Measurements from ENCODE around the gene SLC8A3.
"Not testable (repeated sequence)": the region's sequence is repeated elsewhere in the genome, so short reads cannot be mapped to it uniquely, and the experiment has no call there.

SLC8A3 gene, protein sequence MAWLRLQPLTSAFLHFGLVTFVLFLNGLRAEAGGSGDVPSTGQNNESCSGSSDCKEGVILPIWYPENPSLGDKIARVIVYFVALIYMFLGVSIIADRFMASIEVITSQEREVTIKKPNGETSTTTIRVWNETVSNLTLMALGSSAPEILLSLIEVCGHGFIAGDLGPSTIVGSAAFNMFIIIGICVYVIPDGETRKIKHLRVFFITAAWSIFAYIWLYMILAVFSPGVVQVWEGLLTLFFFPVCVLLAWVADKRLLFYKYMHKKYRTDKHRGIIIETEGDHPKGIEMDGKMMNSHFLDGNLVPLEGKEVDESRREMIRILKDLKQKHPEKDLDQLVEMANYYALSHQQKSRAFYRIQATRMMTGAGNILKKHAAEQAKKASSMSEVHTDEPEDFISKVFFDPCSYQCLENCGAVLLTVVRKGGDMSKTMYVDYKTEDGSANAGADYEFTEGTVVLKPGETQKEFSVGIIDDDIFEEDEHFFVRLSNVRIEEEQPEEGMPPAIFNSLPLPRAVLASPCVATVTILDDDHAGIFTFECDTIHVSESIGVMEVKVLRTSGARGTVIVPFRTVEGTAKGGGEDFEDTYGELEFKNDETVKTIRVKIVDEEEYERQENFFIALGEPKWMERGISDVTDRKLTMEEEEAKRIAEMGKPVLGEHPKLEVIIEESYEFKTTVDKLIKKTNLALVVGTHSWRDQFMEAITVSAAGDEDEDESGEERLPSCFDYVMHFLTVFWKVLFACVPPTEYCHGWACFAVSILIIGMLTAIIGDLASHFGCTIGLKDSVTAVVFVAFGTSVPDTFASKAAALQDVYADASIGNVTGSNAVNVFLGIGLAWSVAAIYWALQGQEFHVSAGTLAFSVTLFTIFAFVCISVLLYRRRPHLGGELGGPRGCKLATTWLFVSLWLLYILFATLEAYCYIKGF

DNA sequence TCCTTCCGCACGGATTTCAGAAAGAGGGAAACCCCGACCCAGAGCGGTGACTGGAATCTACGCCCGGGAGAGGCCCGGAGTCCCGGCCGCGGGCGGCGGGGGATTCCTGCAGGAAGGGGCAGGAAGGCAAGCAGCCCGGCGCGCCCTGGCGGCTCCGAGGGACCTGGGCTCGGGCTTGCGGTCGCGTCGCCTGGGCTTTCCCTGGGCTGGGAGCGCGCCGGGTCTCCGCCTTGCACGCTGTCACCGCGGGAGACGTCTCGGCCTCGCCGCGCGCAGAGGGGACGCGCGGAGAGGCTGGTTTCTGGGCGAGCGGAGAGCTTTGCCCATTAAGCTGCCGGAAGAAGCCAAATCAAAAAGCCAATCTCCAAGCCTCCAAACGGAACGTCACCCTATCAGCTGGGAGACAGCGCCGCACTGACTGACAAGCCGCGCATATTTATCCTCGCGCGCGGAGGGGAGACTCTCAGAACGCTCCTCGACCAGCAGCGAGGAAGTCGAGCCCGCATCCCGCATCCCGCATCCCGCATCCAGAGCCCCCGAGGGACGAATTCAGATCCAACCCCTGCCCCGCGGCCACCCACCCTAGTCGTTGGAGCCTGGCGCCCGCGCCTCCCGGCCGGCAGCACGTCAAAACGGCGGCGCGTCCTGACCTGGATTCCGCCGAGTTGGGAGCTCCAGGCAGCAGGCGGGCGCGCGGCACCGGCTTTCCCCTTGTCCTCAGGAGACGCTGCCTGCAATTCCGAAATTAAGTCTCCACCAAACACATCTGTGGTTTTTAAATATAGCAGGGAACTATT lies at the start of gene SLC8A3:
Gene SLC8A3, minus strand, starts transcription at position 293 of the 797 bp plus-strand sequence. CDS start 20,529 bp downstream, outside the sequence.
- peak; percentile 62 for DNase-seq
- peak; percentile 28 for ATAC-seq

DNA sequence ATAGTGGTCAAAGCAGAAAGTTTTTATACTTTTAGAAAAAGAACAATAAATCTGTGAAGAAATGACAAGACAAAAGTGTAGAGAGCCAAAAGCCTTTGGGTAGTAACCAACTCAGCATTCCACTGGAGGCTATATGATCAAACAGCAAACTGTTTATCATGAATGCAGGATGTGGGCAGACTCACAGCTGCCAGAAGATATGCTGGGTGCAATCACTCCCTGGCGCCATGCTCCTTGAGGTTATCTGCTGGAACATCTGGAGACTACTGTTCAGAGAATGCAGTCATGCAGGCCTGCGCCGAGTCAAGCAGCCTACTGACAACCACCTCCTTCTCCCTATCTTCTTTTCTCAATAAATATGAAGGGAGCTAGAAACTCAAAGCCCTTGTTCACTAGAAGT lies 49.0 kb upstream of the SLC8A3 start:
- DNase-seq, result no peak
- ATAC-seq, result no peak

DNA sequence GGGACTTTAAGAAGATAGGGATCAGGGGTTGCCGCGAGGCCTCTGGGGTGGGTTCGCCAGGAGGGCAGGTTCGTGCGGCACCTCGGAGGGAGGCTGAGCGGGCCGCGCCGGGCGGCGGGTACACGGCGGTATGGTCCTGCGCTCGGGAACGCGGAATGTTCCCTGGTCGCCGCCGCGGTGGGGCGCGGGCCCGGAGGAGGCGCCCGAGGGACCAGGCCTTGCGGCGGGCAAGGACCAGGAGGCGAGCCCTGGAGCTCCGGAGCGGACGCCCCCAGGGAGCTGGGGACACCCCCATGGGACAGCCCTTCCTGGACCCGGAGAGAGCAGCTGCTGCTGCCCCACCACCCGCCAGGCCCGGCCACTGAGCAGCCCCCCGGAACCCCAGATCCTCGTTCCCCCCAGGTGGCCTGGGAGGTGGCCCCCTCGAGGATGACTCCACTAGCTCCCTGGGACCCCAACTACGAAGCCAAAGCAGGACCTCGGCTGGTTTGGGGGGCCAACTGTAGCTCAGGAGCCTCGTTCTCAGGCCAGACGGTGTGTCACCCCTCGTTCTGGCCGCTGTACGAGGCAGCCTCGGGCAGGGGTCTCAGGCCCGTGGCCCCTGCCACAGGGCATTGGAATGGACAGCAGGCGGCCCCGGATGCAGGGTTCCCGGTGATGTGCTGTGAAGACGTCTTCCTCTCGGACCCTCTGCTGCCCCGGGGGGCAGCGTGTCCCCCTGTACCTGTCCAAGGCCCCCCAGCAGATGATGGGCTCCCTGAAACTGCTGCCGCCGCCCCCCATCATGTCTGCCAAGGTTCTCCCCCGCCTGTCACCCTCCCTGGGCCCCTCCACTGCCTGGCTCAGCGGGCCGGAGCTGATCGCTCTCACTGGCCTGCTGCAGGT lies 45.6 kb upstream of the SLC8A3 start:
- no peak for DNase-seq
- peak; percentile 19 for ATAC-seq

DNA sequence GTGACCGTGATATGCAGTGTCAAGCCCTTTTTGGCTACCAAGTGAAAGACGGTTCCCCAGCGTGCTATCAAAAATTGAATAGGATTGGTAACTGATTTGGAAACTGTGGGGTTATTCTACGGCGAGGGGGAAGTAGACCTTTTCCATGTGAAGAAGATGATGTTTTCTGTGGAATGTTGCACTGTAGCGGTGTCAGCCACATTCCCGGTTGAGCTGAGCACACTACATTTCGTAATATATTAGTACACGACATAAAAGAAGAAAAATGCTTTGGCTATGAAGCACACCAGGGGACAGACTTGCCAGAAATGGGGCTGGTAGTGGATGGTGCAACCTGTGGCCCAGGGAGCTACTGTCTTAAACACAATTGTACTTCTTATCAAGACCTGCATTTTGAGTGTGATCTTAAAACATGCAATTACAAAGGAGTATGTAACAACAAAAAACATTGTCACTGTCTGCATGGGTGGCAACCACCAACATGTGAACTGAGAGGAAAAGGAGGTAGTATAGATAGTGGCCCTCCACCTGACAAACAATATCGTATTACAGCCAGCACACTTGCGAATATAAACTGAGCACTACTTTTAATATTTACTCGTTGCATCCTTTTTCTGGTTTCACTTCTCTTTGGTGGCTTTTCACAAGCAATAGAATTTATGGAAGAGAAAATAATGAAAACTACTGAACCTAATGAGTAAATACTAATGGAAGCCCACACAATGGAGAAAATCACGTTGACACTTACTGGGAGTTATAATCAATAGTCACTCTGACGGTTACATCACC lies 43.2 kb upstream of the SLC8A3 start:
- not testable (repeated sequence) for DNase-seq

DNA sequence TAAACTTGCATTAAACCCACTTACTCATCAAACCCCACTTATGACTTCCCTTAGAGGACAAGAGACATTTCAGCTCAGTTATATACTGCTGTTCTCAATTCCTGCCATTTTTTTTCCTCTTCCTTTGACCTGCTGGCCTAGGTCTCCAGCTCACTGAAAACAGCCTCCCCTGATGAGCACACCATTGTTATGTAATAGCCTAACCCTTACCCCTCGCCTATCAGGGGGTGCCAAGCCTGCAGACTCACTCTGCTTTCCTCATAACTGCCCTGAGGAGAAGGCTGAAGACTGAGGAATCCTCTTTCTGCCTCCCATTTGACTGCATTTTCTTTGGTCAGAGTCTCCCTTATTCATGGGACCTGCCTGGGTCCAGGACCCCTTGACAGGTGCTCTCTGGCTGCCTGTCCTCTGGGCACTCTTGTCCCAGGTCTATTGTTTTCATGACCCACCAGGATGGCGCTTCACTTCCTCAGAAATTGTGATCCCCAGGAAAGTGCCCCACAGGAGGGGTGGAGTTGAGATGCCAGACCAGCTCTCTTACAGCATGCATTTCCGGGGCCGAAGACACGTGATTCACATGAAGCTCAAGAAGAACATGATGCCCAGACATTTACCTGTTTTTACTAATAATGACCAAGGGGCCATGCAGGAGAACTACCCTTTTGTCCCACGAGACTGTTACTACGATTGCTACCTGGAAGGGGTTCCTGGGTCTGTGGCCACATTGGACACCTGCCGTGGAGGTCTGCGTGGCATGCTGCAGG lies 41.3 kb upstream of the SLC8A3 start:
- DNase-seq, ATAC-seq: not testable (repeated sequence)

More for the DNA sequence above, 43.2 kb upstream of the SLC8A3 start:
- not testable (repeated sequence) for ATAC-seq

DNA sequence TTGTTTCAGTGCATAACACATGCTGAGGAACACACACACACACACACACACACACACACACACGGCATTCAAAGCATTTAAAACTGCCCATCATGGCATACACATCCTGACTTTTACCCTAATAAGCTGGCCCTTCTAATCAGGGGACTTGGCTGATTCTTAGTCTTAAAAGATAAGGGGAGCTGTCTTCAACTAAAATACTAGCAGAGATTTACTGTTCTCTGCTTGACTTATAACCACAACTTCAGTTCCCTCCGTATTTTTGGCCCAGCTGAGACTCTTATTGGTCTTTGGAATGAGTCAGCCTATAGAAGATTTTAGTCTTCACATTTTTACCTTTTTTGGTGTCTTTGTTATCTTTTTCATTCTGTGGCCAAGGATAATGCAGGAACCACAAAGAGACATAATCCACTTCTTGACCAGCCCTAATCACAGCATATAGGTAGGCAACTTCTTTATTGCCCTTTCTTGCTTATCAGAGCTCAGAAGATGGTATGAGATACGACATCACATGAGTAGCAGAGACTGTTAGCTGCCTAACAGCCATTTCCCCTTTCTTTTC lies 25.1 kb upstream of the SLC8A3 start:
- DNase-seq, result no peak
- ATAC-seq, result no peak

DNA sequence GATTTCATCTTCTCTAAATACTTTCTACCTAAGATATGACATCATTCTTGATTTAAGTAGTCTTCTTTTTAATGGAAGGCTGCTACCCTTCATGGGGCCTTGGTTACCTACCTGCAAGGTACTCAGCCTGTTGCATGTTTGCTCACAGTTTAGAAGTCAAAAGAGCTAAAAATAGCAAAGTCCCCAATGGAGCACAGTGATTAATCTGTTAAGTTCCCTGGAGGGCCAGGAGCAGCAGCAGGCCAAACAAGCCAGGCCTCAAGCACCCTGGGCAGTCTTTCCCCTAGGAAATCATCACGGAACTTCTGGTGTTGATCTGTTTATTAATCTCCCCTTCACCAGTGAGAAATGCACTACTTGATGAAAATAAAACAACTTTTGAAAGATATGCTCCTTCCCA lies 24.0 kb upstream of the SLC8A3 start:
- DNase-seq (no peak), ATAC-seq (no peak)

DNA sequence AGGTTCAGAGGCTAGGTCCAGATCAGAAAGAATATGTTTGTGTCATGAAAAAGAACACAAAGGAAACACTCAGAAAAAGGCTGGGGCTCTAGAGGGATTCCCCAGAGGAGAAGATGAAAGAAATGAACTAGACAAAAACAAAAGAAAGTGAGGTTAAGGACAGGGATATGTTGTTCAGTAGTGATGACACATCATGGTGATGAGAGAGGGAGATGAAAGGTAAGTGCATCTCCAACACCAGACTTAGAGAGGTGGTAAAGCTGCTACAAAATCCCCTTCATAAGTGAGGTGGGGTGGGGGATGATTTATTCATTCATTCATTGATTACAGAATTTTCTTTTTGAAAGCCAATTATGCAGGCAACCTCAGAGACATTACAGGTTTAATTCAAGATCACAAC lies 19.6 kb upstream of the SLC8A3 start:
- no peak for DNase-seq
- peak; percentile 55 for ATAC-seq

DNA sequence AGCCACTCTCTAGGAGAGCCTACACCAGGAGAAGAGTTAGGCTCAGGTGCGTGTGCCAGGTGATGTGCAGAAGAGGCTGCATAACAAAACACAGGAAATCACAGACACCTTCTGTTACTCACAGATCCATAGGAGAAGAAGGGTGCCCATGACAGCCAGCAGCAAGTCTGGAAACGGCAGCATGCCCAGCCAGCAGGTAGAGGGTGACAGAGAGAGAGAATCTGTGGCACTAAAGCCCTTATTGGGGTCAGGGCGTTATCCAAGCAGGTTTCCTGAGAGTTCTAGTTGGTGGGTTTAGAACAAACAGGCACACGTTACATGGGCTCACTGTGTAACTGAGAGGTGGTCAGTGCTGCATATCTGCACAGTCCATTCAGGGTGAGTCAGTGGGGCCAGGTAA lies 14.9 kb upstream of the SLC8A3 start:
- DNase-seq (no peak), ATAC-seq (no peak)

DNA sequence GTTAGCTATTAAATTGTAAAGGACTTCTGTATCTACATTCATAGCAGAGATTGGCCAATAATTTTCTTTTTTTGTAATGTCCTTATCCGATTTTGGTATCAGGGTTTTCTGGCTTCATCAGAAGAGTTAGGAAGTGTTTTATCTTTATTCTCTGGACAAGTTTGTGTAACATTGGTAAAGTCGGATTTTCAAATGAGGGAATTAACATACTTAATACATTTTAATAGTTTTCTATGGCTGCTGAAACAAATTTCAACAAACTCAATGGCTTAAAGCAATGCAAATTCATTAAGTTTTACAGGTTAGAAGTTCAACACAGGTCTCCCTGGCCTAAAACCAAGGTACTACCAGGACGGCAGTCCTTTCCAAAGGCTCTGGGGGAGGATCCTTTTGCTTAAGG lies 13.2 kb upstream of the SLC8A3 start:
- DNase-seq (no peak), ATAC-seq (no peak)

DNA sequence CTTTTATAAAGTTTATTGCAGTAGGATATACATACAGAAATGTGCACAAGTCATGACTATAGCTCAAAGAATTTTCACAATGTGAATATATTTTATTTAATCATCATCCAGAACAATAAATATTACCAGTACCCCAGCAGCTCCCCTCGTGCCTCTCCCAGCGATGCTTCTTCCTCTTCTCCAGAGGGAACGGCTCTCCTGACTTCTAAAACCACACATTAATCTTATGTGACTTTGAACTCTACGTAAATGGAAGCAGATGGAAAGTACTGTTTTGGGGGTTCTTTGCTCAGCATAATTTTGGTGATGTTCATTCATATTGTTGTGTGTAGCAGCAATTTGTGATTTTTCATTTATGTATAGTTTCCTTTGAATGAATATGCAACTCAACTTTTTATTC lies 4.6 kb upstream of the SLC8A3 start:
- no peak for DNase-seq
- ATAC-seq, result no peak

DNA sequence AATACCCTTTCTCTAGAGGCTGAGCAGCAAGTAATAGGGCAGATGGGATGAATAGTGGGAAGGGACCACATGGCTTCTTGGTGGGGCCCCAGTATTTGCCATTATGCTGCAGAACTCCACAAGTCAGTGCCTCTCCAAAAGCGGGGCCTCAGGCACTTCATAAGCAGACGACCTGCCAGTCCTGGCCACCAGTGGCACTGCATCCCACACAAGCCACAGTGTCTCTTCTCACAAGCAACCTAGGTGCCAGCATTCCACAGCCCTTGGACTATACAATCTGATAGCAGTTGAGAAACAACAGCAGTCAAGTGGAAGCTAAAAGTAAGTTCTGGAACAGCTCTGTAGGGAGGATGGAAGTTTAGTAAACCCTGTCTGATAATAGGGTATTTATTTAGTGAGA lies 4.2 kb upstream of the SLC8A3 start:
- DNase-seq (no peak), ATAC-seq (no peak)

DNA sequence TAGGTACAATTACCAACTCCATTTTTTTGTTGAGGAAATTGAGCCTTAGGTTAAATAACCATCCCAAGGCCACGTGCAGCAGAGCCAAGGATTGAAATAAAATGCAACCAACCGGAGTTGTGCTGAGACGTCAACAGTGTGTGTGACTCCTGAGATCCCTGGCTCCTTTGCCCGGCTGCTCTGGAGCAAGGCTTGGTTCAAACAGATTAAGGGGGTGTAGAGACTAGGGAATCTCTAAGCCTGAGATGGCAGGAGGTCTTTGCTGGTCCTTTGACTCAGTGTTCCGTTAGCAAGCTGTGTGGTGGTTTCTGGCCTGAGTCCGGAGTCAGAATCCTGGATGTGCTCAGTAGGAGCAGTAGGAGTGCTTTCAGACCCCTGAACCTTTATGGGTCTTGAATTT lies 1.4 kb upstream of the SLC8A3 start:
- DNase-seq (no peak), ATAC-seq (no peak)

DNA sequence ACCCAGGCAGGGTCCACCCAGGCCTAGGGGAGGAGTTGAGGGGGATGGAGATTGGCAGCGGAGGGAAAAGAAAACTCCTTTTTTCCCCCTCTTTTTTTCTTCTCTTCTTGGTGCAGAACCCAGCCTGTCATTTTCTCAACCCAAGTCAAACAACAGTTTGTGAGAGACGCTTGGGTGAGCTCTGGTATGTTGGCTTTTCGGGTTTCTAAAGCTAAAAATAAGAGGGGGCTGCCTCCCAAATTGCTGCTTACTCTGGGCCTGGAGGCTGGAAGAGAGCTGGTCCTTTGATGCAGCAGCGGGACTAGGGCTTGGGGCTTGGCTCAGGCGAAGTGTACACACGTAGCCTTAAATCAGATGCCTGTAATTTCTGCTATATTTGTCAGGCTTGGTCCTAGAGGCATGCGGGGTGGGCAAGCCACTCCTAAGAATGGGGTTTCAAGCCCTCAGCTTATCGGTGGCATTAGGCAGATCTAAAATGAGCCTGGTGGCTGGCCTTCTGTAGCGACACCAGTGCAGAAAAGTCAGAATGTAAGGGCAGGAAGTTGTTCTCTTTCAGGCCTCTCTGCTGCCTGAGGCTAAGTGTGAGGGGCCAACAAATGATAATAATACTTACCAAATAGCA lies 816 bp upstream of the SLC8A3 start:
- DNase-seq, result no peak
- ATAC-seq, result no peak

DNA sequence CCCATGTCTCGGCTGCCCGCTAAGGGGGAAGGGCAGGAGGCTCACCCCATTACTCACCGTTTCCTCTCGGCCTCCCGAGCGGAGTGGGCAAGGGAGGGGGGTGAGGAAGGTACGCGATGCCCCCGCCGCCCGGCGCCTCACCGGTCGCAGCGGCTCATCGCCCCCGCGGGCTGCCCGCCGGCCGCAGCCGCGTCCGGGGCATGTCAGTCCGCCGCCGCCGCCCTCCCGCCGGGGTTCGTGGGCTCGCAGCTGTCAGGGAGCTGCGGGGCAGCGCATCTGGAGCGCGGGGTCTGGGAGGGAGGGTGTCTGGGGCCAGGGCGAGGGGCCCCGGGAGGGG lies 461 bp downstream of the SLC8A3 start:
- ATAC-seq, result peak; percentile 38
- DNase-seq, result peak; percentile 53

DNA sequence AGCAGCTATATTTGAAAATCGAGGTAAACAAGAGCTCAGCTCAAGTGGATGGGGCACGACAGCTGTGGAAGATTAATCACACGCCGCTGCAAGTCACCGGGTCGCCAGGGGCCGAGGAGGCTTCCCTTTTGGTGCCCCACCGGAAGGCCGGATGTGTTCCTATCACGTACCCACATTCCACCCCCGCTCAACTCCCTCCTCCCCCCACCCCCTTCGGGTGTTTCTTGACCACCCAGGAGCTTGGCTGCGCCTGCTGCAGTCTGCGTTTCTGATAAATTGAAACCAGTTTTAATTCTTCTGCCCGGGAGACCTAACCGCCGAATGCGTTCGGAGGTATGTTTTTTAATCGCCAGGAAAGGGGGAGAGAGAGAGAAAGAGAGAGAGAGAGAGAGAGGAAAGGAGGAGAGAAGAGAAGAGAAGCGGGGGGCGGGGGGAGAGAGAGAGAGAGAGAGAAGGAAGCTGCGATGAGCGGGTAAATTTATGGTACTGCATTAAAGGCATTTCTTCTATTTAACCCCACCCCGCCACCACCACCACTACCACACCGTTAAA lies 1.8 kb downstream of the SLC8A3 start:
- peak; percentile 53 for DNase-seq
- ATAC-seq, result no peak

DNA sequence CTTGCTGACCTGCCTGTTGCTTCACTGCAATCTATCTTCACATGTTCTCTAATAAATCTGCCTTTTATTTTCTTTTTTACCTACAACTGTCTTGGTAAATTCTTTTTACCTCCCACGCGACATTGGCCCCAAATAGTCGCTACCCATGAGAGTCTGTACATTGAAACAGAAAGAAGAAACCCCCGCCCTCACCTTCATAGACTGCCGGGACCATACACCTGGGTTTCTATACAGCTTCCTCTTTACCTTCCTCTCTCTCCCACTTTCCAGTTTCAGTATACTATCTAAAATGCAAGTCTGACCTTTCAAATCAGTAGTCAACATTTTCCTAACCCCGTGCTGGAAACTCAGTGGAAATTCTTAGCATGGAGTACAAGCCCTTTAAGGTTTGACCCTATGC lies 4.8 kb downstream of the SLC8A3 start:
- DNase-seq (no peak), ATAC-seq (no peak)

DNA sequence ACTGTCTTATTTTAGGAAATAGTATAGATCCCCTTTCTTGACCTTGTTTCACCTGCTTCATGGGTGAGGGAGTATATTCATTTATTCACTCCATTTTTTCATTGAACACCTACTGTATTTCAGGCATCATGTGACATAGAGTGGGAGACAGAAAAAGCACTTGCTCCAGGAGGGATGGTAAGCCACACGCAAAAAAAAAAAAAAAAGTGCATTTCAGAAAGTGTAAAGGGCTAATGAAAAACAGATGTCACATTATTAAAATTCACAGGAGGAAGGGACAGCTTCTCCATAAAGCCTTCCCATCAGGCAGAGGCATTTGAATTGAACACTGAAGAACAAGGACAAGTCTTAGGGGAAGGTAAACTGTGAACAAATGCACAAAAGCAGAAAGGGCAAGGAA lies 7.5 kb downstream of the SLC8A3 start:
- DNase-seq (no peak), ATAC-seq (no peak)

DNA sequence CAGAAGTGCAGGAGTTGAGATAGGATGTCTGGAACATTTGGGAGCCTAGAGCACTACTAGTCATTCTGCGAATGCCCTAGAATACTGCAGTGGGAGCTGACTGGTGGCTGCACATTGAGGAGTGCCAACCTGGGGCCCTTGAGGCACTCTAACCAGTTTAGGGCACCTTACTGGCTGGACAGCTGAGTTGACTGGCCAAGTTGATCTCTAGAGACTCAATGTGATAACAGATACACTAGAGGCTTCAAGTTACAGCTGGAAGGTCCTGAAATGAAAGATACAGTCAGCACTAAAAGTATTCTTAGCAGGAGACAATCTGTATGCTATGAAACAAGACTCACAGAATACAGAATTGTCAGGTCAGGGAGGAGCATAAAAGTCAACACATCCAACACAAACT lies 8.0 kb downstream of the SLC8A3 start:
- DNase-seq, result no peak
- ATAC-seq, result no peak

Data from stimulated activated naive CD8-positive, alpha-beta T cell treated with anti-CD3 and anti-CD28 coated beads, Interleukin-15, Interleukin-2, amounts not matched to agents 100 U/mL and 50 U/mL, for 24 hours (primary cell).